ENCODE results near the gene PHLDB3.
"Not testable (repeated sequence)": the region's sequence is repeated elsewhere in the genome, so short reads cannot be mapped to it uniquely, and the experiment has no call there.

Gene PHLDB3

DNA sequence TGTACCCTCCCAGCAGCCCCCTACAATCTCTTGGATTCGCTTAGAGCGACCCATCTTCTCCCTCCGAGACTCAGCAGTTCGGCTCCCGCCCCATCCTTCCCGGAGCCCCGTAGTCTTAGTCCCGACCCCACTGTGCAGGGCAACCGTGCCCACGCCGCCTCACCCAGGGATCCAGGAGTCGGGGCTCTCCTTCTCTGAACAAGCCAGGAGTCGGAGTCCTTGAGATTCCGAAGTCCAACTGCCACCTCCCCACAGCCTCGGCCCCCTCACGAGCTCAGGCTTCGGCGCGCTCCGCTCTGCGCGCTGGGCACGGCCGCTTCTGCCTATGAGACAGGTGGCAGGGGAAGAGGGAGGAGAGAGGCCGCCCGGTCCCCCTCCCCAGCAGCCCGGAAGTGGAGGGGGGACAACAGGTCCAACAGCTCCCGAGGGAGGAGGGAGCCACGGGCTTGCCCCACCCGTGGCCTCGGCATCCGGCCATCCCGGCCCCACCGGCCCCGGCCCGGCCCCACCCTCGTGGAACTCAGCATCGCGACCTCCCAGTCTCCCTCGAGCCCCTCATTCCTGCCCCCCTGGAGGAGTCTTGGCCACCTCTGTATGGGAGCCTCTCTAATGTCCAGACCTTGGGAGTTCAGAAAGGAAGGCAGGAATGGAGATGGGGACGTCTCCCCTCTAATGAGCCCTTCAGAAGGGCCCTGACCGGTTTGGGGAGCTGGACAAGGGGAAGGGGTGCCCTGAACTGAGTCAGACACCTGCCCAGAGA lies at the start of gene PHLDB3:
Gene PHLDB3 (minus strand): TSS at position 321 of the 760 bp plus-strand sequence. CDS start 628 bp downstream, outside the sequence.
- DNase-seq: peak; percentile 46

DNA sequence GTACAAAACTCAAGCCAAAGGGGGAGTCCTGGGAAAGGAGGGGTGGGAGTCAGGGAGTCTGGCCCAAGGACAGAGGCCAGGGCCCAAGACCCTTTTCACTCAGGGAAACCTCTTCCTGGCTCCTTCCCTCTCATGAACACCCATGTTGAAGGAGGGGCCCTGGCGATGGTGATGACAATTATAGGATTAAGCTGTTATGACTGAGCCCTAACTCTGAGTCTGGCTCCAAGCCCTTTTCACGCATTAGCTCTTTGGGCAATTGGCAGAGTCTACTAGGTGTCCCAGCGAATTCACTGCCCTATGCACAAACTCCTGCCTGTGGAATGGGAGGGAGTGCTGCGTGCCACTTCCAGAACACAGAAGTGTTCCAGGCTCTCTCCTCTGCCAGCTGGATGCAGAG lies 49.1 kb upstream of the PHLDB3 start:
- no peak for DNase-seq

DNA sequence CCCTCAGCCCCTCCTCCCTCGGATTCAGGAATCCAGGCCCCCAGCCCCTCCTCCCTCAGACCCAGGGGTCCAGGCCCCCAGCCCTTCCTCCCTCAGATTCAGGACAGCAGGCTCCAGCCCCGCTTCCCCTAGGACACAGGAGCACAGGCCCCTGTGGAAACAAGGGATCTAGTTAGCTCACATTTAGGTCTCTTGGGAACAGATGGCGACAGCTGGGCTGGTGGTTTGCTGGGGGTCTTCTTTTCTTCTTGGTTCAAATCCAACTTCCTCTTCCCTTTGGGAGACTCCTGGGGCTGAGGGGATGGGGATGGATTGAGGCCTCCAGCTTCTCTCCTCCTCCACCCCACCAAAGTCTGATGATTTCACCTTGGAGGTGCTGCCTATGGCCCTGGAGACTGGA lies 48.1 kb upstream of the PHLDB3 start:
- DNase-seq: no peak

DNA sequence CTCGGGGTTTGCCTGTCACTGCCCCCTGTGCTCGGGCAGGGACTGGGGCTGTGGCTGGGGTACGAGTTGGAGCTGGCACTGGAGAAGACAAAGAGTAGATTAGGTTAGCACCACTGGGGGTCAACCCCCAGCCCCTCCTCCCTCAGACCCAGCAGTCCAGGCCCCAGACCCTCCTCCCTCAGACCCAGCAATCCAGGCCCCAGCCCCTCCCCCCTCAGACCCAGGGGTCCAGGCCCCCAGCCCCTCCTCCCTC lies 47.6 kb upstream of the PHLDB3 start:
- DNase-seq: no peak

DNA sequence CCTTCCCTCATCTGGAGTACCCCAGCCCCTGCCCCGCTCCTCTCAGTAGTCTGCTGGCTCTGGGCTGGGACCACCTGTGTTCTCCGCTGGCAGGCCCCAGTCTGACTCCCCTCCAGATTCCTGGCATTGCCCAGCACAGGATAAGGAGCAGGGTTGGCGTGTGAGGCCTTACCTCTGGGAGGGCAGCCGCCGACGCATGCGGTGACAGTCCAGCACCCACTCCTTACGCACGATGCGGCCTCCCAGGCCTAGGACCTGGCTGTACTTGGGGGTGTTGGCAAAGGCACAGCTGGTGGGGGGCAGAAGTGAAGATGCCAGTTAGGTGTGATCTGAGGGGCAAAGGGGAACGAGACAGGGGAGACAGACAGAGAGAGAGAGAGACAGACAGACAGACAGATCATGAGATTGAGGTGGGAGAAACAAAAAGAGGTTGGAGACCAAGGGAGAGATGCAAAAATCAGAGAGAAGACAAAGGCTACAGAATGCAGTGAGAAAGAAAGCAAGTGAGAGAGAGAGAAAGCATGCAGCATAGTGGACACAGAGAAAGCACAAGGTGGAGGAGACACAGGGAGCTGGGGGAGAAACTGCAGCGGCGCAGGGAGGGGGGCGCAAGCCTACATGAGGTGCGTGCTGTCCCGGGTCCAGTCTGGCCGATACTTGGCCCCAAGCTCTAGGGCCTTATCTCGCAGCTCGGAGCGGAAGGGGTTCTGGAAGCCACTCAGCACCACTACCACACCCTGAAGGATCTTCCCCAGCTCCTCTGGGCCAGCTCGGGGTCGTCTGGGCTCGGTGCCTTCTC lies 47.1 kb upstream of the PHLDB3 start:
- no peak for DNase-seq

DNA sequence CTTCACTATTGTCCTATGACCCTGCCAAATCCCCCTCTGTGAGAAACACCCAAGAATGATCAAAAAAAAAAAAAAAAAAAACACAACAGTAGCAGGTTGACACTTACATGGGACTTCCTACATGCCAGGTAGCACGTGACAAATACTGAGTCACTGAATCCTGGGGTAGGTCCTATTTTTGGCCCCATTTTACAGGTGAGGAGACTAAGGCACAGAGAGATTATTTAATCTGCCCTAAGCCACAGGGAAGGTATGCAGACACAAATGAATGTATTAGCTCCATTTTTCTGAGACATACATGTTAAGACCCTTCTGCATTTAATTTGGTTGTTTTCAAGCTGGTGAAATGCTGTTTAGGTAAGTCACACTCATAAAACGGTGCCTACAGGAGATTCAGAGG lies 44.2 kb upstream of the PHLDB3 start:
- no peak for DNase-seq

DNA sequence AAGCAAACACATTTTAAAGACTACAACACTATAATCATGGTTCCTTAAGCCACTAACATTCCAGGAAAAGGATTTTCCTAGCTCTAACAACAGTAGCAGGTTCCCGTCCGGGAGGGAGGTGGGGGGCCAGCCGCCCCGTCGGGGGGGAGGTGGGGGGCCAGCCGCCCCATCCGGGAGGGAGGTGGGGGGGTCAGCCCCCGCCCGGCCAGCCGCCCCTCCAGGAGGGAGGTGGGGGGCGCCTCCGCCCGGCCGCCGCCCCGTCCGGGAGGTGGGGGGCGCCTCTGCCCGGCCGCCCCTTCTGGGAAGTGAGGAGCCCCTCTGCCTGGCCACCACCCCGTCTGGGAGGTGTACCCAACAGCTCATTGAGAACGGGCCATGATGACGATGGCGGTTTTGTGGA lies 43.4 kb upstream of the PHLDB3 start:
- DNase-seq: not testable (repeated sequence)

DNA sequence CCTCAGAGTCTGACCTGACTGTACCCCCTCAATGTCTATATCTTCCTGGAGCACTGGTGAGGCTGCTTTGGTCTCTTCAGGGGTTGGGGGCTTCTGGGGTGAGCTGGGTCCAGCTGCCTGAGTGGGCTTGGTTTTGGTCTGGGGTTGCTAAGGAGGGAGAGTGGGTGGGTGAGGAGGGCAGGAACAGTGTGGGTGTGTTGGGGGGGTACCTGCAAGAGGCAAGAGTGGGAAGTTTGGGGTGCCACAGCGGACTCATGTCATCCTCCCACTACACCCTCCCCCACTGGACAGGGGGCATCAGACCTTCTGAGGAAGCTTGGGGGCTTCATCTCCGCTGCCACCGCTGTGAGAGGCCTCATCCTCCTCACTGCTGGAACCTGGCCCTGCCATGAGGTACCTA lies 42.0 kb upstream of the PHLDB3 start:
- DNase-seq: no peak

DNA sequence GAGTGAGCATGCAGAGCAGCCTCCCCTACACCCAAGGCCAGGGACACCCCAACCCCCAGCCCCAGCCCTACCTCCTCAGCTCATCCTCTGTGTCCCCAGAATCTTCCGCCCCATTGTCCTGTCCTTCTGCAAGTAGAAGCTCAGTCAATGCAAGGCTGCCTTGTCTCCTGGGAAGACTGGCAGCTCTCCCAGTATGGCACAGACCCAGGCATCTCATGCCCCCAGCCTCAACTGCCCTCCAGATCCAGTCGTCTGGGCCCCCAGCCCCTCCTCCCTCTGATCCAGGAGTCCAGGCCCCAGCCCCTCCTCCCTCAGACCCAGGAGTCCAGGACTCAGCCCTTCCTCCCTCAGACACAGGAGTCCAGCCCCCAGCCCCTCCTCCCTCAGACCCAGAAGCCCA lies 41.4 kb upstream of the PHLDB3 start:
- no peak for DNase-seq

DNA sequence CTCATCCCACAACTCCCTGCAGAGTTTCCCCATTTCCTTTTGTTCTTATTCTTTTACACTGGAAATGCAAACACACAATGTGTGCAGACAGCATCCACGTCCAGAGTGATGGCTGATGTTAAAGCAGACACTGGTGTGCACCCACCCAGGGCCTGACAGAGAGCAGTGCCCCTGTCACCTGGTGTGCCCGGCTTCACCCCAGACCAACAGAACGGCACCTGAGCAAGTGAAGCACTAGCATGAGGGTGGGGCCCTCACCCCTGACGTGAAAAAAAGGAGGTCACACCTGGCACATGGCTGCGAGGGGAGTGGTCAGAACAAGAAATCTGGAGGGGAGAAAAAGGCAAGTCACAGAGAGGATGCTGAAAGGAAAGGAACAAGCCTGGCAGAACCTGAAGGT lies 40.7 kb upstream of the PHLDB3 start:
- DNase-seq: no peak

DNA sequence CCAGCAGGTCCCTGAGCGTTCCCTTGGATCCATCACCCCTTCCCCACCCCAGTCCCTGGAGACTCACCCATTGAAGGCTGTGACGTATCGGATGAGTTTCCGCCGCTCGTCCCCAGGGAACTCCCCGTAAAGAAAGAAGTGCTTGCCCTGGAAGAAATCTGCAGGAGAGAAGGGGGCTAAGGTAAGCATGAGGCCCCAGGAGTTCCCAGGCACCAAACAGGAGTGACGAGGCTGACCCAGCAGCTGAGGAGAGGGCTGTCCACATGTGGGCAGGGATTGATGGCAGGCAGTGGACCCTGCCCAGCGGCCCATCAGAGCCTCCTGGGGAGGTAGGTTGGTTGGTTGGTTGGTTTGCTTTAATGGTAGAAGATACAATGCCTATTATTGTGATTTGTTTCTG lies 39.5 kb upstream of the PHLDB3 start:
- no peak for DNase-seq

DNA sequence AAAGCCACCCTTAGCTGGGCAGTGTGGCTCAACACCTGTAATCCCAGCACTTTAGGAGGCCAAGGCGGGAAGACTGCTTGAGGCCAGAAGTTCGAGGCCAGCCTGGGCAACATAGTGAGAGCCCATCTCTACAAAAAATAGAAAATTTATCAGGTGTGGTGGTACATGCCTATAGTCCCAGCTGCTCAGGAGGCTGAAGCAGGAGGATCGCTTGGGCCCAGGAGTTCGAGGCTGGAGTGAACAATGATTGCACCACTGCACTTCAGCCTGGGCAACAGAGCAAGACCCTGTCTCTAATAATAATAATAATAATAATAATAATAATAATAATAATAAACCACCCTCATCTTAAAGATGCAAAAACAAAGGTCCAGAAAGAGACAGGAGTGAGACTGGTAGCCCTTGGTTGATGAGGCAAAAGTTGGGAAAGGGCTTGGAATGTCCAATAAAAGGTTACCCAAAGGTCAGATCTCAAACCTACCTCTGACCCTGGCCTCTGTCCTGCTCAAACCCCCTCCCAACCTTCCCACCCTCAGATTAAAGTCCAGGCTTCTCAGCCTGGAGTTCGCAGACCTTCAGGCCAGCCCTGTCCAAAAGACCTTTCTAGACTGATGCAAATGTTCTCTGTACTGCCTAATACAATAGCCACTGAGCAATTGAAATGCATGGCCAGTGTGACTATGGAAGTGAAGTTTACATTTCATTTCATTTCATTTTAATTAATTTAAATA lies 37.5 kb upstream of the PHLDB3 start:
- DNase-seq: no peak

DNA sequence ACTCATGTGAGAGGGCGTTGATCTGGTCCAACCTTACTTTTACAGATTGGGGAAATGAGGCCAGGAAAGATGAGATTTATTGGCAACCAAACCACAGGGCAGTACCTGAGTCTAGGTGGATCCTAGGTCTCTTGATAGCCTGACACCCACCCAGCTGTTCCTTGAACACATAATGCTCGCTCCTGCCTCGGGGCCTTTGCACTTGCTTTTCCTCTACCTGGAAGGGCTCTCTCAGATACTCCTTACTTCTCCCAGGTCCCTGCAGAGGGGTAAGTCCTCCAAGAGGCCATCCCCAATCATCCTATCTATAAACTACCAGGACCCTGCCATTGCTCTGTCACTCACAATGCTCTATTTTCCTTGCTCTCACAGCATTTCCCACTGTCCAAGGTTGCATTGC lies 35.8 kb upstream of the PHLDB3 start:
- no peak for DNase-seq

DNA sequence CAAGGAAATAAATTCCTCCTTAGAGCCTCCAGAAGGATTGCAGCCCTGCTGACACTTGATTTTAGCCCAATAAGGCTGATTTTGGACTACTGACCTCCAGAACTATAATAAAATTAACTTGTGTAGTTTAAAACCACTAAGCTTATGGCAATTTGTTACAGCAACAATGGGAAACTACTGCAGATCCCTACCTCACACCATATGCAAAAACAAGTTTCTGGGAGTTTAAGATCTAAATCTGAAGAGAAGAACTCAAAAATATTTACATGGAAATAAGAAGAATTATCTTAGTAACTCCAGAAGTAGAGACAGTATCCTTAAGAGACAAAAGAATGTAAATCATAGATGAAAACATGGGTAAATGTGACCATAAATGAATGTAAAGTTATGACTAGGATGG lies 34.4 kb upstream of the PHLDB3 start:
- no peak for DNase-seq

DNA sequence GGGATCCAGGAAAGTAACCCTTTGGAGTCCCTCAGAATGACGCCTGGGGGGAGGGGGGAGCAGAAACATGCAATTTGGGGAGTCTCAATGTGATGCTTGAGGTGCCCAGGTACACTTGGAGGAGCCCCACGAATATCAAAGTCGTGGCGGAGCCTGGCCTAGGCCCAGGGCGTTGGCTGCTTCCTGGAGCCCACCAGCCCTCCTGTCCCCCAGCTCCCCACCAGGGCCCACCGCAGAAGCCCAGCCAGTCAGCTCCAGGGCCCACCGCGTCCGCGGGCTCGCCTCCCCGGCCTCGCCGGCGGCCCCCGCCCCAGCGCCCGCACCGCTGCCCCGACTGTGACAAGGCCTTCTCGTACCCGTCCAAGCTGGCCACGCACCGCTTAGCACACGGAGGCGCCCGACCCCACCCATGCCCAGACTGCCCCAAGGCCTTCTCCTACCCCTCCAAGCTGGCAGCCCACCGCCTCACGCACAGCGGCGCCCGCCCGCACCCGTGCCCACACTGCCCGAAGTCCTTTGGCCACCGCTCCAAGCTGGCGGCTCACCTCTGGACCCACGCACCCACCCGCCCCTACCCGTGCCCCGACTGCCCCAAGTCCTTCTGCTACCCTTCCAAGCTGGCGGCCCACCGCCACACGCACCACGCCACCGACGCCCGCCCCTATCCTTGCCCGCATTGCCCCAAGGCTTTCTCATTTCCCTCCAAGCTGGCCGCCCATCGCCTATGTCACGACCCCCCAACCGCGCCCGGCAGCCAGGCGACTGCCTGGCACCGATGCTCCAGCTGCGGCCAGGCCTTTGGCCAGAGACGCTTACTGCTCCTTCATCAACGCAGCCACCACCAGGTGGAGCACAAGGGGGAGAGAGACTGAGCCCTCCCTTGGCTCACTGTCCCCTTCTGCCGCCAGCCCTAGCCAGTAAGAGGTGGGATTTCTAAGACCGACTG lies 30.5 kb upstream of the PHLDB3 start:
- DNase-seq: no peak

DNA sequence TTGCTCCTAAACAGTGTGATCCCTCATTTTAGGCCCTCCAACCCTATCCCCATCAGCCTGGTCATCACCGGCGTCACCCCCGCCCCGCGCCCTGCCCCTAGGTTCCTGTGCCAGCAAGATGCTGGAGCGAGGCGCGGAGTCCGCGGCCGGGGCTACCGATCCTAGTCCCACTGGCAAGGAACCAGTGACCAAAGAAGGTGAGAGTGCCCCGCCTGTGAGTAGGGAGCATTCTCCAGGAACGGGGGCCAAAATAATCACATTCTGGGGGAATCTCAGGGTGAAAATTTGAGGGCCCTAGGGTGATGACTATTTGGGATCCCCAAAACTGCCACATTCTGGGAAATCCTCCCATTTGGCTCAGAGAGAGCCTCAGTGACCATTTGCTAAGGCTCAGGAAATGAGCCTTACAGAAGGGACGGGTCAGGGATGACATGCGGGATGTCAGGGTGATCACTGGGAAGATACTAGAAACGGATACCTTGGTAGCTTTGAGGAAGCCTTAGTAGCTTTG lies 29.8 kb upstream of the PHLDB3 start:
- no peak for DNase-seq

DNA sequence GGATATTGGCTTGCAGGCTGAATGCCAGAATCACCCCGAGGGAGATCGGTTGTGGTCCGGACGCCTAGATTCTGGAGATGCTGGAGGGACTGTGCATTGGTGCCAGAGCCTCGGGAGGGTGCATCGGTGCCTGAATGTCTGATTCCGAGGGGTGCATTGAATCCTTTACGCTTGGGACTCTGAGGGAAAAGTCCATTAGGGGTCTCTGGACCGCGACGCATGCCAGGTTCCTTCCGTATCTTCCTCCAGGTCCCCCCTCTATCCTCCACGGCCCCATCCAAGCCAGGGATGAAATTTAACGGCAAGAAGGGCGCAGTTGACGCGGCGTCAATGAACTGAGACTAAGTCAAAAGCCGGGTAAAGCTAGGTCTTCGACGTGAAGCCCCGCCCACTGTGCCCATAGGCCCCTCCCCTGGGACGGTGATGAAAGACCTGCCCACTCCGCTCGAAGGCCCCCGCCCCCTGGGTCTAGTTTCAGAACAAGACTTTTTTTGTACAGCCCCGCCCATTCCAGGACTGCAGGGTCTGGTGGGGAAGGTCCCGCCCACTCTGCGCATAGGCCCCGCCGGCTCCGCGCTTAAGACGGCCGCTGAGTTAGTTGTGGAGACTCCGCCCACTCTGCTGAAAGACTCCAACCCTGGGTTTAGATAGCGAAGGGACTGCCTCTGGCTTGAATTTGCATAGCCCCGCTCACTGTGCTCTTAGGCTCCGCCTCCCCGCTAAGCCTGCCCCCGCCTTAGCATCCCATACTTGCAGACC lies 29.2 kb upstream of the PHLDB3 start:
- DNase-seq: peak; percentile 98

DNA sequence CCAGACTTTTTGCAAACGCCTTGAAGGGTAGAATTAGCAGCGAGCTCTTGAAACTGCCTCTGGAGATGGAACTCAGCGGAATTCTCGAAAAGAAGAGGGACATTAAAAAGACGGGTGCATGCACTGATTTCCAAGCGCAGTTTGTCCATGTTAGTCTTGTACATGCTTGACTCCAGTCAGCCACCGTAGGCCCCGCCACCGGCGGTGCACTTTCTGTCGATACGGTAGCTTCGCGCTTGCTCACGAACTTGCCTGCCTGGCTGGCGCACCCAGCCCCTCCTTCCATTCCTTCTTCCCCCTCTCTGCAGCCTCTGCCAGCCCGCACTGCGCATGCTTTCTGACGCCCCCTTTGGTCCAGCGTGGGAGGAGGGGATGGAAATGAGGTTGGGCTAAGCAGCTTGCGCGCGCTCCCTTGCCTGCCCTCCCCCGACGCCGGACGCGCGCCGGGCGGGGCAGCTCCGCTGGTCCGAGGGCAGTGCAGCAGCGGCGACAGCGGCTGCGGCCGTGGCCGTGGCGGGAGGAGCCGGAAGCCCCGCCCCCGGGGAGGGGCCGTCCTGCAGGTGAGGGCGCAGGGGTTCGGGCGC lies 28.5 kb upstream of the PHLDB3 start, which contains the start of gene ZNF575:
Gene ZNF575 (plus strand): TSS at position 227 of the 584 bp plus-strand sequence. CDS start 1,235 bp downstream, outside the sequence.
- peak; percentile 87 for DNase-seq

DNA sequence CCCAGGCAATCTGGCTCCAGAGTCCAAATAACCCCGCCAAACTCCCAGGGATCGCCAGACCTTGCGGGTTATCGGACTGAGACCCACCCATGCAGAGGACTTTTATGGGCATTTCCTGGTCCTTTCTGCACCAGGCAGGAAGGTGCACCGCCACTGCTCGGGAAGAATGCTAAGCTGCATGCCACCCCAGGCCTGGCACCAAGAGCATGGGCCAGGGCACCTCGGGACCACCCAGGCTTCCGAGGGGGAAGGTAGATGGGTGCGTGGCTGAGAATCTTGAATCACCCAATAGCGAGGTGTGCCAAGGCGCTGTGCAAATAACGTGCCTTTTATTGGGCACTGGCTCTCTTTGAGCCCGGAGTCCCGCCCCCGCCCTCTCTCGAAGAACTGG lies 28.0 kb upstream of the PHLDB3 start:
- DNase-seq: peak; percentile 53

DNA sequence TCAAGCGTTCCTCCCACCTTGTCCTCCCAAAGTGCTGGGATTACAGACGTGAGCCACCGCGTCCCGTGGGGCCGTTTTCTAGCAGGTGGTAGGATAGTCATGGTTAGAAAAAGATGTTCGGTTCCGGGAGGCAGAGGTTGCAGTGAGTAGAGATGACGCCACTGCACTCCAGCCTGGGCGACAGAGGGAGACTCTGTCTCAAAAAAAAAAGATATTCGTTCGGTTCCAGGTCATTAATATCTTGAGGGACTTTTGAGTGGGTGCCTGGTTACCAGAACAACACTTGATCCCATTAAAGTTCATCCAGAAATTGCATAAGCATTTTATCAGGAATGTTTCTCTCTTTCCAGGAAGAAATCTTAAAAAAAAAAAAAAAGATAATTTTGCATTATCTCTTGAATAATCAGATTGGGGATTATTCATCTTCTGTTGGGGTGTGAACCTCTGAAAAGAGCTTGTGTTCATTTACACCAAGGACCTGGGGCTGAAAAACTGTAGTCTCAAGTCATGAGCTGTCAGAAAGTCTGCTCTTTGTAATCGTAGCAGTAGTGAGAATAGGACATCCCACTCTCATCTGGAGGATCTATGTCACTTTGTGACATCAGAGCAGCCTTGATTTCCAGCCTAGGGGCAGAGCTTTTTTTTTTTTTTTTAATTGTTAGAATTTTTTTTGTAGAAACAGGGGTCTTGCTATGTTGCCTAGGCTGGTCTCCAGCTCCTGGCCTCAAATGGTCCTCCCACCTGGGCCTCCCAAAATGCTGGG lies 23.5 kb upstream of the PHLDB3 start:
- DNase-seq: peak; percentile 70

All from DMS153 (cell line).